Measurements from ENCODE around the gene PRR7.

DNA sequence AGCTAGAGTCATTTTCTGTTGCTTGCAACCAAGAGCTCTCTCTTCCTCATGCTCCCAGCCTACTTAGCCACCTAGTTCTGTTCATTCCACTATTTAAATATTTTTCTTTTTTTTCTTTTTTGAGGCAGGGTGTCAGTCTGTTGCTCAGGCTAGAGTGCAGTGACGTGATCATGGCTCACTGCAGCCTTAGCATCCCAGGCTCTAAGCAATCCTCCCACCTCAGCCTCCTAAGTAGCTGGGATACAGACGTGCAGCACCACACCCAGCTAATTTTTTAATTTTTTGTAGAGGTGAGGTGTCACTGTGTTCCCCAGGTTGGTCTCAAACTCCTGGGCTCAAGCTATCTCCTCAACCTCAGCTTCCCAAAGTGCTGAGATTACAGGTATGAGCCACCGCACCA, 32.1 kb upstream of the PRR7 start:
- TF ChIP-seq, protein P1, sequence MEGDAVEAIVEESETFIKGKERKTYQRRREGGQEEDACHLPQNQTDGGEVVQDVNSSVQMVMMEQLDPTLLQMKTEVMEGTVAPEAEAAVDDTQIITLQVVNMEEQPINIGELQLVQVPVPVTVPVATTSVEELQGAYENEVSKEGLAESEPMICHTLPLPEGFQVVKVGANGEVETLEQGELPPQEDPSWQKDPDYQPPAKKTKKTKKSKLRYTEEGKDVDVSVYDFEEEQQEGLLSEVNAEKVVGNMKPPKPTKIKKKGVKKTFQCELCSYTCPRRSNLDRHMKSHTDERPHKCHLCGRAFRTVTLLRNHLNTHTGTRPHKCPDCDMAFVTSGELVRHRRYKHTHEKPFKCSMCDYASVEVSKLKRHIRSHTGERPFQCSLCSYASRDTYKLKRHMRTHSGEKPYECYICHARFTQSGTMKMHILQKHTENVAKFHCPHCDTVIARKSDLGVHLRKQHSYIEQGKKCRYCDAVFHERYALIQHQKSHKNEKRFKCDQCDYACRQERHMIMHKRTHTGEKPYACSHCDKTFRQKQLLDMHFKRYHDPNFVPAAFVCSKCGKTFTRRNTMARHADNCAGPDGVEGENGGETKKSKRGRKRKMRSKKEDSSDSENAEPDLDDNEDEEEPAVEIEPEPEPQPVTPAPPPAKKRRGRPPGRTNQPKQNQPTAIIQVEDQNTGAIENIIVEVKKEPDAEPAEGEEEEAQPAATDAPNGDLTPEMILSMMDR (IDR thresholded peaks at IDR 0.05; ENCODE audit: low read length): no peak
- TF ChIP-seq EZH2 (optimal IDR thresholded peaks at IDR 0.05; ENCODE audit: low read depth, low read length): no peak

Data from MM.1S (cell line).